PC-9 (cell line): ENCODE data around the gene AQR.

Source experiments
- EZH2 ChIP-seq: fragments of 200-600 bp; sonication (generic); IDR thresholded peaks from 2 replicates; pipeline ENCODE4 v1.8.0; 2017; ENCODE audit warnings: antibody characterized with exemption, low read depth
- TF ChIP-seq, protein P1 (sequence below): fragments of 200-600 bp; sonication (generic); conservative IDR thresholded peaks from 2 replicates; pipeline ENCODE4 v1.6.1; 2017; ENCODE audit warnings: mixed run types, antibody characterized with exemption, mild to moderate bottlenecking, moderate library complexity

GRCh38 chr15:34821831-34822230 is 147.7 kb downstream of the AQR start:
- TF ChIP-seq, protein P1, sequence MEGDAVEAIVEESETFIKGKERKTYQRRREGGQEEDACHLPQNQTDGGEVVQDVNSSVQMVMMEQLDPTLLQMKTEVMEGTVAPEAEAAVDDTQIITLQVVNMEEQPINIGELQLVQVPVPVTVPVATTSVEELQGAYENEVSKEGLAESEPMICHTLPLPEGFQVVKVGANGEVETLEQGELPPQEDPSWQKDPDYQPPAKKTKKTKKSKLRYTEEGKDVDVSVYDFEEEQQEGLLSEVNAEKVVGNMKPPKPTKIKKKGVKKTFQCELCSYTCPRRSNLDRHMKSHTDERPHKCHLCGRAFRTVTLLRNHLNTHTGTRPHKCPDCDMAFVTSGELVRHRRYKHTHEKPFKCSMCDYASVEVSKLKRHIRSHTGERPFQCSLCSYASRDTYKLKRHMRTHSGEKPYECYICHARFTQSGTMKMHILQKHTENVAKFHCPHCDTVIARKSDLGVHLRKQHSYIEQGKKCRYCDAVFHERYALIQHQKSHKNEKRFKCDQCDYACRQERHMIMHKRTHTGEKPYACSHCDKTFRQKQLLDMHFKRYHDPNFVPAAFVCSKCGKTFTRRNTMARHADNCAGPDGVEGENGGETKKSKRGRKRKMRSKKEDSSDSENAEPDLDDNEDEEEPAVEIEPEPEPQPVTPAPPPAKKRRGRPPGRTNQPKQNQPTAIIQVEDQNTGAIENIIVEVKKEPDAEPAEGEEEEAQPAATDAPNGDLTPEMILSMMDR = no peak
- no peak for TF ChIP-seq EZH2
